Measurements from ENCODE around the gene KIF5C.

KIF5C gene

GRCh38 chr2:149005471-149006077 lies 130.5 kb downstream of the KIF5C start:
- Histone ChIP-seq H3K27me3 (ENCODE audit: insufficient read depth, low read length, poor library complexity, severe bottlenecking) (no peaks in the 10 kb centered on the region), H3K9me2 (replicated peaks; ENCODE audit: low read depth, low read length) (no peaks in the 10 kb centered on the region), H3K9ac (ENCODE audit: low read depth, low read length, poor library complexity, severe bottlenecking) (no peak overlapping the region), H4K20me1 (ENCODE audit: insufficient read depth, low read length, poor library complexity, severe bottlenecking) (no peaks in the 10 kb centered on the region), H3F3A (ENCODE audit: low read depth) (no peaks in the 10 kb centered on the region), H3K4me2 (ENCODE audit: low read depth, low read length, poor library complexity, severe bottlenecking) (no peak overlapping the region), H3K36me3 (ENCODE audit: insufficient read depth, low read length) (no peaks in the 10 kb centered on the region), H3K79me2 (ENCODE audit: insufficient read depth, low read length) (no peaks in the 10 kb centered on the region), H3K4me1 (ENCODE audit: insufficient read depth, low read length, poor library complexity, severe bottlenecking) (no peaks in the 10 kb centered on the region), H2AFZ (ENCODE audit: low read length) (no peak overlapping the region), H3K4me3 (ENCODE audit: low read length, poor library complexity, severe bottlenecking) (no peak overlapping the region), H3K9me3 (ENCODE audit: insufficient read depth, low read depth, low read length) (no peaks in the 10 kb centered on the region)
- TF ChIP-seq CTCF (conservative IDR thresholded peaks at IDR 0.05; ENCODE audit: low read length), result no peak
- TF ChIP-seq EZH2phosphoT487 (IDR thresholded peaks at IDR 0.05; ENCODE audit: borderline replicate concordance), result no peak

GRCh38 chr2:149006883-149007543 lies 132.0 kb downstream of the KIF5C start:
- Histone ChIP-seq H2AFZ (ENCODE audit: low read length) (no peak overlapping the region), H3K9ac (ENCODE audit: low read depth, low read length, poor library complexity, severe bottlenecking) (no peak overlapping the region), H3K4me3 (ENCODE audit: low read length, poor library complexity, severe bottlenecking) (no peak overlapping the region), H3K36me3 (ENCODE audit: insufficient read depth, low read length) (no peaks in the 10 kb centered on the region), H4K20me1 (ENCODE audit: insufficient read depth, low read length, poor library complexity, severe bottlenecking) (no peaks in the 10 kb centered on the region), H3F3A (ENCODE audit: low read depth) (no peaks in the 10 kb centered on the region), H3K9me2 (replicated peaks; ENCODE audit: low read depth, low read length) (no peaks in the 10 kb centered on the region), H3K4me2 (ENCODE audit: low read depth, low read length, poor library complexity, severe bottlenecking) (no peak overlapping the region), H3K79me2 (ENCODE audit: insufficient read depth, low read length) (no peaks in the 10 kb centered on the region), H3K27me3 (ENCODE audit: insufficient read depth, low read length, poor library complexity, severe bottlenecking) (no peaks in the 10 kb centered on the region), H3K4me1 (ENCODE audit: insufficient read depth, low read length, poor library complexity, severe bottlenecking) (no peaks in the 10 kb centered on the region), H3K9me3 (ENCODE audit: insufficient read depth, low read depth, low read length) (no peaks in the 10 kb centered on the region)
- TF ChIP-seq EZH2phosphoT487 (IDR thresholded peaks at IDR 0.05; ENCODE audit: borderline replicate concordance) (no peak), CTCF (conservative IDR thresholded peaks at IDR 0.05; ENCODE audit: low read length) (no peak)

DNA sequence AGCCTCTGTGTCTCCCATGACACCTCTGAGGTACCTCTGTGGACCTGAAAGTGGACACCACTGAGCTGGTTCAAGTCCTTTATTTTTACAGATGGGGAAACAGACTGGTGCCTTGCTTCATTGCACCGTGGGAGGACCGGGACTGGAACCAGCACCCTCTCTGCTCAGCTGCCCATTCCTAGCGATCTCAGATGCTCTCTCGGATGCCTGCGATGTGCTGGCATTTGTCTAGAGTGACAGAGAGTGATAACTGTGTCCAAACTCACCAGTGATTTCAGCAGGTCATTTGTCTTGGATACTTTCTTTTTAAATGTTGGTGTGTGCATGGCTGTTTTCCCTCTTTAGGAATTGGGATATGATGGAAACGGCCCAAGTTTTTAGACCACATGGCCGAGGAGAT lies 133.4 kb downstream of the KIF5C start:
- no peak for TF ChIP-seq EZH2phosphoT487 (IDR thresholded peaks at IDR 0.05; ENCODE audit: borderline replicate concordance)
- TF ChIP-seq CTCF (conservative IDR thresholded peaks at IDR 0.05; ENCODE audit: low read length), result no peak

More for the DNA sequence above, 133.4 kb downstream of the KIF5C start:
- Histone ChIP-seq H3K36me3 (ENCODE audit: insufficient read depth, low read length) (no peaks in the 10 kb centered on the region), H3K9me3 (ENCODE audit: insufficient read depth, low read depth, low read length) (no peaks in the 10 kb centered on the region), H3K4me3 (ENCODE audit: low read length, poor library complexity, severe bottlenecking) (no peak overlapping the region), H3K9ac (ENCODE audit: low read depth, low read length, poor library complexity, severe bottlenecking) (no peak overlapping the region), H3K79me2 (ENCODE audit: insufficient read depth, low read length) (no peaks in the 10 kb centered on the region), H3F3A (ENCODE audit: low read depth) (no peaks in the 10 kb centered on the region), H3K4me1 (ENCODE audit: insufficient read depth, low read length, poor library complexity, severe bottlenecking) (no peaks in the 10 kb centered on the region), H3K4me2 (ENCODE audit: low read depth, low read length, poor library complexity, severe bottlenecking) (no peak overlapping the region), H3K9me2 (replicated peaks; ENCODE audit: low read depth, low read length) (no peaks in the 10 kb centered on the region), H3K27me3 (ENCODE audit: insufficient read depth, low read length, poor library complexity, severe bottlenecking) (no peaks in the 10 kb centered on the region), H4K20me1 (ENCODE audit: insufficient read depth, low read length, poor library complexity, severe bottlenecking) (no peaks in the 10 kb centered on the region), H2AFZ (ENCODE audit: low read length) (no peak overlapping the region)
